ENCODE results near the gene BICD1. TPM values are rescaled to one million over a fixed set of nuclear protein-coding genes. Genes with fewer than 3 reads are reported as not detected.

Gene BICD1
- total and polyA plus RNA-seq, 9 donors, result 19.4 to 75.5 (median 60.2) TPM

GRCh38 chr12:32170437-32170998 is 63.9 kb downstream of the BICD1 start:
- intact Hi-C loops (cut with DNase I), result no loop called here
- TF ChIP-seq EP300 (IDR thresholded peaks at IDR 0.05) (no peak), POLR2A (IDR thresholded peaks at IDR 0.05) (no peak)
- TF ChIP-seq, protein P1, sequence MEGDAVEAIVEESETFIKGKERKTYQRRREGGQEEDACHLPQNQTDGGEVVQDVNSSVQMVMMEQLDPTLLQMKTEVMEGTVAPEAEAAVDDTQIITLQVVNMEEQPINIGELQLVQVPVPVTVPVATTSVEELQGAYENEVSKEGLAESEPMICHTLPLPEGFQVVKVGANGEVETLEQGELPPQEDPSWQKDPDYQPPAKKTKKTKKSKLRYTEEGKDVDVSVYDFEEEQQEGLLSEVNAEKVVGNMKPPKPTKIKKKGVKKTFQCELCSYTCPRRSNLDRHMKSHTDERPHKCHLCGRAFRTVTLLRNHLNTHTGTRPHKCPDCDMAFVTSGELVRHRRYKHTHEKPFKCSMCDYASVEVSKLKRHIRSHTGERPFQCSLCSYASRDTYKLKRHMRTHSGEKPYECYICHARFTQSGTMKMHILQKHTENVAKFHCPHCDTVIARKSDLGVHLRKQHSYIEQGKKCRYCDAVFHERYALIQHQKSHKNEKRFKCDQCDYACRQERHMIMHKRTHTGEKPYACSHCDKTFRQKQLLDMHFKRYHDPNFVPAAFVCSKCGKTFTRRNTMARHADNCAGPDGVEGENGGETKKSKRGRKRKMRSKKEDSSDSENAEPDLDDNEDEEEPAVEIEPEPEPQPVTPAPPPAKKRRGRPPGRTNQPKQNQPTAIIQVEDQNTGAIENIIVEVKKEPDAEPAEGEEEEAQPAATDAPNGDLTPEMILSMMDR (IDR thresholded peaks at IDR 0.05), result no peak
- H3K27ac ChIP-seq, result no peak overlapping the region
- DNase-seq, result no peak
- H3K27me3 ChIP-seq, result no peaks in the 10 kb centered on the region
- no peaks in the 10 kb centered on the region for H3K9me3 ChIP-seq
- no peaks in the 10 kb centered on the region for H3K36me3 ChIP-seq
- 64 to 80% (median 69%) methylated on average over 6 of the region's 6 CpGs for WGBS, 3 donors
- peaks cover 4% of the 10 kb centered on the region for H3K4me1 ChIP-seq (ENCODE audit: insufficient read depth)
- no peak overlapping the region for H3K4me3 ChIP-seq

- intact Hi-C loops (cut with DNase I), result no loop called here
- no peak overlapping the region for H3K4me3 ChIP-seq
- H3K27me3 ChIP-seq, result no peaks in the 10 kb centered on the region
- WGBS, 3 donors, result 81 to 91% (median 90%) methylated on average over 7 of the region's 7 CpGs
- TF ChIP-seq EP300 (IDR thresholded peaks at IDR 0.05) (no peak), POLR2A (IDR thresholded peaks at IDR 0.05) (no peak)
- peaks cover 4% of the 10 kb centered on the region for H3K4me1 ChIP-seq (ENCODE audit: insufficient read depth)
- no peaks in the 10 kb centered on the region for H3K36me3 ChIP-seq
- no peak overlapping the region for H3K27ac ChIP-seq
- H3K9me3 ChIP-seq, result no peaks in the 10 kb centered on the region
- no peak for DNase-seq
Observed at GRCh38 chr12:32171211-32171610, 64.6 kb downstream of the BICD1 start.

DNA sequence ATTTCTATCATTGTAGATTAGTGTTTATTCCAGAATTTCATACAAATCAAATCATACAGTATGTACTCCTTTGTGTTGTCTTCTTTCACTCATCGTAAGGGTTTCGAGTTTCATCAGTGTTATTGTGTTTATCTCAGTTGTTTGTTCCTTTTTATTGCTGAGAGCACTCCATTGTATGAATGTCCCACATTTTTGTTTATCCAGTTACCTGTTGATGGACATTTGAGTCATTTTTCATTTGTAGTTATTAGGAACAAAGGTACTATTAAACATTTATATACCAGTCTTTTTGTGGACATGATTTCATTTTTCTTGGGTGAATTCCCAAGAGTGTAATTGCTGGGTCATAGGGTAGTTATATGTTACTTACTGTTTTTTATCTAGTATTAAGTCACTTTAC is 70.0 kb downstream of the BICD1 start:
- no peaks in the 10 kb centered on the region for H3K27me3 ChIP-seq
- 93 to 100% (median 97%) methylated on average over 2 of the region's 2 CpGs for WGBS, 3 donors
- H3K27ac ChIP-seq, result no peak overlapping the region
- intact Hi-C loops (cut with DNase I), result no loop called here
- peaks cover 1% of the 10 kb centered on the region for H3K4me1 ChIP-seq (ENCODE audit: insufficient read depth)
- H3K4me3 ChIP-seq, result no peak overlapping the region
- H3K9me3 ChIP-seq, result no peaks in the 10 kb centered on the region
- no peak for TF ChIP-seq EP300 (IDR thresholded peaks at IDR 0.05)
- TF ChIP-seq, protein P1 (IDR thresholded peaks at IDR 0.05), result no peak
- no peak for TF ChIP-seq POLR2A (IDR thresholded peaks at IDR 0.05)
- H3K36me3 ChIP-seq, result no peaks in the 10 kb centered on the region
- DNase-seq, result no peak

GRCh38 chr12:32178341-32179010 is 71.8 kb downstream of the BICD1 start:
- peaks cover 1% of the 10 kb centered on the region for H3K4me1 ChIP-seq (ENCODE audit: insufficient read depth)
- H3K27me3 ChIP-seq, result no peaks in the 10 kb centered on the region
- H3K9me3 ChIP-seq, result no peaks in the 10 kb centered on the region
- no peak overlapping the region for H3K27ac ChIP-seq
- H3K36me3 ChIP-seq, result no peaks in the 10 kb centered on the region
- no peak for DNase-seq
- no peak overlapping the region for H3K4me3 ChIP-seq
- WGBS, 3 donors, result 94 to 98% (median 97%) methylated on average over 6 of the region's 6 CpGs
- TF ChIP-seq, protein P1 (IDR thresholded peaks at IDR 0.05), result no peak
- TF ChIP-seq EP300 (IDR thresholded peaks at IDR 0.05) (no peak), POLR2A (IDR thresholded peaks at IDR 0.05) (no peak)
- intact Hi-C loops (cut with DNase I), result no loop called here

- peaks cover 1% of the 10 kb centered on the region for H3K4me1 ChIP-seq (ENCODE audit: insufficient read depth)
- H3K4me3 ChIP-seq, result no peak overlapping the region
- no peaks in the 10 kb centered on the region for H3K36me3 ChIP-seq
- H3K27me3 ChIP-seq, result no peaks in the 10 kb centered on the region
- intact Hi-C loops (cut with DNase I), result no loop called here
- H3K9me3 ChIP-seq, result no peaks in the 10 kb centered on the region
- TF ChIP-seq EP300 (IDR thresholded peaks at IDR 0.05), result no peak
- TF ChIP-seq, protein P1 (IDR thresholded peaks at IDR 0.05), result no peak
- no peak for TF ChIP-seq POLR2A (IDR thresholded peaks at IDR 0.05)
- 71 to 73% (median 72%) methylated on average over 6 of the region's 6 CpGs for WGBS, 3 donors
- no peak for DNase-seq
- H3K27ac ChIP-seq, result no peak overlapping the region
Observed at GRCh38 chr12:32179011-32179395, 72.4 kb downstream of the BICD1 start.

All from ovary (tissue), 9 donors.